Measurements from ENCODE around the gene GPR32.
"Not testable (repeated sequence)": the region's sequence is repeated elsewhere in the genome, so short reads cannot be mapped to it uniquely, and the experiment has no call there.

GPR32 gene

GRCh38 chr19:50804420-50805272 lies 34.4 kb downstream of the GPR32 start:
- DNase-seq, result peak; percentile 89 to 92

GRCh38 chr19:50808856-50809255 lies 38.6 kb downstream of the GPR32 start:
- DNase-seq, result no peak

GRCh38 chr19:50811622-50812238 lies 41.5 kb downstream of the GPR32 start:
- not testable (repeated sequence) for DNase-seq

GRCh38 chr19:50812474-50812873 lies 42.2 kb downstream of the GPR32 start:
- DNase-seq, result no peak

GRCh38 chr19:50814883-50815282 lies 44.6 kb downstream of the GPR32 start:
- DNase-seq, result no peak

GRCh38 chr19:50815439-50815838 lies 45.2 kb downstream of the GPR32 start:
- DNase-seq, result no peak

- DNase-seq, result peak in 1 of 2 experiments; percentile 12
Measured at GRCh38 chr19:50817941-50818858, 47.9 kb downstream of the GPR32 start.

GRCh38 chr19:50818859-50819472 lies 48.7 kb downstream of the GPR32 start:
- no peak for DNase-seq

- DNase-seq, result no peak
Measured at GRCh38 chr19:50819636-50820035, 49.4 kb downstream of the GPR32 start.

GRCh38 chr19:50820086-50820485 lies 49.8 kb downstream of the GPR32 start:
- no peak for DNase-seq

- DNase-seq, result no peak
Measured at GRCh38 chr19:50820549-50821247, 50.4 kb downstream of the GPR32 start.

GRCh38 chr19:50821248-50821612 lies 51.0 kb downstream of the GPR32 start:
- DNase-seq, result no peak
